ENCODE measurements around the gene LCOR.
"Not testable (repeated sequence)": the region's sequence is repeated elsewhere in the genome, so short reads cannot be mapped to it uniquely, and the experiment has no call there.

LCOR gene

DNA sequence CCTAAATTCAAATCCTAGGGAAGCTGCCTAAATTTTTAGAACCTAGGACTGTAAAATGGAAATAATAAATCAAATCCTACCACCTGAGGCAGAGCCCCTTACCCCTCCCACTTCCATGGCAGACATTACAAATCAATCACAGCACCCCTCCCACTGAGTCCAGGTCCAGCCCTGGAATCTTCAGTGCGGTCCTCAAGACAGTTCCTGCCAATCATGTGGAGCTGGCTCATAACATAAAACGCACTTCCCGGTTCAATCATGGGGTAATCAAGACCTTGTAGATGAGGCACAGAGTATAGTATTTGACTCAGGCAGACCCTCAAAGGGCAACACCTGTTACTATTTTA lies 196.7 kb downstream of the LCOR start:
- TF ChIP-seq ZFX (IDR thresholded peaks at IDR 0.05) (no peak), CTCF (conservative IDR thresholded peaks at IDR 0.05) (no peak)
- no peak overlapping the region for H3K27ac ChIP-seq

- TF ChIP-seq ZFX (IDR thresholded peaks at IDR 0.05), result no peak
- no peak for TF ChIP-seq CTCF (conservative IDR thresholded peaks at IDR 0.05)
- no peak overlapping the region for H3K27ac ChIP-seq
Measured at GRCh38 chr10:97029271-97029670, 197.2 kb downstream of the LCOR start.

DNA sequence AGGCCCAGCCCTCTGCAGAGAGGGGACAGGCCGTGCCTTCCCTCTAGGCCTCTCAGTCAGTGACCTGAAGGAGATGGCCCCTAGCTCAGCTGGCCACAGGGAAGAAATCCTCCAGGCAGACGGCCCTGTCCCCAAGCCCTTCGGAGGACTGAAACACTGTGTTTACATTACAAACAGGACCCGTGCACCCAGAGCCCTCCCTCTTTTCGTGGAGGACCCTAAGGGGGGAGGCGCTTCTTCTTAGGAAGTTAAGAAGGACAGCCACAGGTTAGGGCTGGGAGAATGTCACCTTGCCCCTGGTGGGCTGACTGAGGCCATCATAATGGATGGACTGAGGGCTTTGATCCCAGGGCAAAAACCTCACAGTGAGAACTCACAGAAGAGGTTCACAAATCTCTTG lies 198.8 kb downstream of the LCOR start:
- TF ChIP-seq ZFX (IDR thresholded peaks at IDR 0.05) (no peak), CTCF (conservative IDR thresholded peaks at IDR 0.05) (no peak)
- no peak overlapping the region for H3K27ac ChIP-seq

DNA sequence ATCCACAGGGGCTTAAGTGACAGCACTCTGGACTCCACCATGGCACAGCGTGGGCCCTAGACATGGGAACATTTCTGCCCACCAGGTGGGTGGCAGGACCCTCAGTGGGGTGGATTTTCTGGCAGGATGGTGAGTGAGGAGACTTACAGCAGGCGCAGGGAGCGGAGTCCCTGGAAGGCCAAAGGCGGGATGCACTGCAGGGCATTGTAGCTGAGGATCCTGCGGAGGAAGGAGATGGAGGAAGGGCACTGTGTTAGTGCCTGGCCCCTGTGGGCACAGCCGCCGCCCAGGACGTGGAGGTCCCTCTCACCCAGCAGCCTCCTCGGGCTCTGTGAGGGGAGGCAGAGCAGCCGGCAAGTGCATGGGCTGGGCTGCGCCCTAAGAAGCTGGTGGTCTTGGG lies 199.4 kb downstream of the LCOR start:
- H3K27ac ChIP-seq, result no peak overlapping the region
- TF ChIP-seq ZFX (IDR thresholded peaks at IDR 0.05), result no peak
- TF ChIP-seq CTCF (conservative IDR thresholded peaks at IDR 0.05), result no peak

- H3K27ac ChIP-seq, result no peak overlapping the region
- TF ChIP-seq ZFX (IDR thresholded peaks at IDR 0.05) (no peak), CTCF (conservative IDR thresholded peaks at IDR 0.05) (no peak)
Measured at GRCh38 chr10:97032624-97033023, 200.5 kb downstream of the LCOR start.

DNA sequence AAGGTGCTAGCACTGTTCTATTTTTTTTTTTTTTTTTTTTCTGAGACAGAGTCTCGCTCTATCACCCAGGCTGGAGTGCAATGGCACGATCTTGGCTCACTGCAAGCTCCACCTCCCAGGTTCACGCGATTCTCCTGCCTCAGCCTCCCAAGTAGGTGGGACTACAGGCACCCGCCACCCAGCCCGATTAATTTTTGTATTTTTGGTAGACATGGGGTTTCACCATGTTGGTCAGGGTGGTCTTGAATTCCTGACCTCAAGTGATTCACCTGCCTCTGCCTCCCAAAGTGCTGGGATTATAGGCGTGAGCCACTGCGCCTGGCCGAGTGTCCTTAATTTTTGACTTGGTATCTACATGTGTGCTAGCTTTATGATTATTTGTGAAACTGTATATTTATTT lies 201.7 kb downstream of the LCOR start:
- H3K27ac ChIP-seq, result not testable (repeated sequence)

- H3K27ac ChIP-seq, result no peak overlapping the region
- no peak for TF ChIP-seq CTCF (conservative IDR thresholded peaks at IDR 0.05)
- TF ChIP-seq ZFX (IDR thresholded peaks at IDR 0.05), result no peak
Measured at GRCh38 chr10:97034301-97034700, 202.2 kb downstream of the LCOR start.

DNA sequence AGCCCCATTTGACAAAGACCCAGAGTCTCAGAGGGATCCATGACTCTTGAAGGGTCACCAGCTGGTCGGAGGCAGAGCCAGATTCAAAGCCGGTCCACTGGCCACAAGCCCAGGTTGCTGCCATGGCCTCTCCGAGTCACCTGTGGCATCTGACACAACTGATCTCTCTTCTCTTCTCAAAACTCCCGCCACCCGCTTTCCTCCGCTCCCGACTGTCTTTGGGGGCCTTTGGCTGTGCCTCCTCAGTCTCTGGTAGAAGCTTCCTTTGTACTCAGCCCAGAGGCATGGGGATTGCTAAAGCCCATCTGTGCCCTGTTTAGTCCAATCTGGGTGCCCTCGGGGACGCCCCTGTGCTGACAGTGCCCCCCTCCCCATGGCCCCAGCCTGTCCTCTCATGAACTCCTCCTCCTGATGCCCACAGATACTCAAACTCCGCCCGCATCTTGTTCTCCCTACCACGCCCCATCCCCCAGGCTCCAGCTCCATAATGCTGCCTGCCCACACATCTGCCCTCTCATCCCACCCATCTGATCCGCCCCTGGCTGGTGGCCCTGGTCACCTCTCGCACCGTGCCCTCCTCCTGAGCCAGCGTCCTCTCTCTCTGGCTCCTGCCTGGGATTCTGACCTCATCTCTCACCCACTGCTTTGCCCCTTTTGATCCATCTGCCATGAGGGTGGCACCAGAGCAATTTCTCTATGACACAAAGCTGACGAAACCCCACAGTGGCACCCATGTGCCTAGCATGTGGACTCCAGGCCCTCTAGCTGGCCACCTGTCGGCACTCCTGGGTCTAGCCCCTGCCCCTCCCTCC lies 203.1 kb downstream of the LCOR start:
- no peak overlapping the region for H3K27ac ChIP-seq
- TF ChIP-seq CTCF (conservative IDR thresholded peaks at IDR 0.05), result no peak
